ENCODE results near the gene CMTM5. TPM values are rescaled to one million over a fixed set of nuclear protein-coding genes. Genes with fewer than 3 reads are reported as not detected.

The CMTM5 gene
- total and polyA plus RNA-seq, 5 donors from 2014 or later: 2.8 TPM; not detected in 4

DNA sequence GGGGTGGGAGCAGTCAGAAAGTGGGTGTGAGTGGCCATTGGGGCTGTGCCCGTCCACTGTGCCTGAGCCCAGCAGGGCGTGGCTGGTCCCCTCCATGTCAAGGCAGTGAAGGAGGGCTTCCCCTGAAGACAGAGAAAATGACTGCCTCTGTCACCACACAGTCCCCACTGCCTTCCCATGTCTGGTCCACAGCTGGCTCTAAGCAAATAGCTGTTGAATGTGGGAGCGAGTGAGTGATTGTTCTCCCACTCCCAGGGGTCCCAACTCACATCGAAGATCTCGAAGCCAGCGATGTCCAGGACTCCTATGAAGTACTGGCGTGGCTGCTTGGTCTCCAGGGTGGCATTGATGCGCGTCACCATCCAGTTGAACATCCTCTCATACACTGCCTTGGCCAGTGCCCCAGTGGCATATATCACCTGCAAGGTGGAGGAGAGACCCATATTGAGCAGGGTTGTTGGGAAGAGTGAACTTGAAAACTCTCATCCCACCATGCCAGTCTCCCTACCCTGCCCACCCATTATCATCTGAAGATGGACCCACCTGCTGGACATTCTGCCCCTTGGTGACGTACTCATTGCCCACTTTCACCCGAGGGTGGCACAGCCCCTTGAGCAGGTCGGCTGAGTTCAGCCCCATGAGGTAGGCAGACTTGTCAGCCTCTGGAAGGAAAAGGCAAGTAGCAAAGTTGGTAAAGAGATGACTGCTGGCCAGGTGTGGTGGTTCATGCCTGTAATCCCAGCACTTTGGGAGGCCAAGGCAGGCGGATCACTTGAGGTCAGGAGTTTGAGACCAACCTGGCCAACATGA lies 52.0 kb downstream of the CMTM5 start:
- Histone ChIP-seq H3K9me3 (ENCODE audit: control insufficient read depth in 2 of 2, low read length in 2 of 2) (no peaks in the 10 kb centered on the region), H3K4me1 (ENCODE audit: control insufficient read depth, insufficient read depth, low read length, poor library complexity, severe bottlenecking) (no peaks in the 10 kb centered on the region), H3K27me3 (ENCODE audit: control insufficient read depth, insufficient read depth, low read length) (peaks cover 2% of the 10 kb centered on the region), H3K36me3 (ENCODE audit: control insufficient read depth, insufficient read depth, low read length) (no peaks in the 10 kb centered on the region), H3K27ac (ENCODE audit: insufficient read depth, low read length, poor library complexity, severe bottlenecking) (no peak overlapping the region), H3K4me3 (ENCODE audit: low read depth, low read length) (no peak overlapping the region)
- no peaks in the 10 kb centered on the region for H3K36me3 Mint-ChIP-seq
- peaks cover 5% of the 10 kb centered on the region for H3K27me3 Mint-ChIP-seq
- DNase-seq (no peak), ATAC-seq (ENCODE audit: low read depth in 2 of 2) (no peak)
- peaks cover 0 to 2% (median 0%) of the 10 kb centered on the region in 7 donors for H3K9me3 Mint-ChIP-seq
- H3K27ac Mint-ChIP-seq: no peak overlapping the region
- H3K4me3 Mint-ChIP-seq: no peak overlapping the region
- H3K4me1 Mint-ChIP-seq: no peaks in the 10 kb centered on the region

Other genes with a start within 250 kb of the CMTM5 start
- gene SLC7A8, start 193.4 kb upstream of the CMTM5 start, total RNA-seq: not detected
- 1 to 10 TPM in 3 of 4 donors, under 1 TPM in 1; 0.48 to 1.8 (median 1.1) TPM for gene SLC7A8, start 193.4 kb upstream of the CMTM5 start, polyA plus RNA-seq
- gene RNF212B, start 139.1 kb upstream of the CMTM5 start, total RNA-seq: not detected
- not detected for gene RNF212B, start 139.1 kb upstream of the CMTM5 start, polyA plus RNA-seq
- 3.3 TPM for gene HOMEZ, start 90.9 kb upstream of the CMTM5 start, total RNA-seq
- 1 to 10 TPM; 4.7 to 7.4 (median 6.4) TPM for gene HOMEZ, start 90.9 kb upstream of the CMTM5 start, polyA plus RNA-seq
- gene PPP1R3E, start 74.2 kb upstream of the CMTM5 start, total RNA-seq: 33.2 TPM
- 1 to 10 TPM; 2.5 to 4.6 (median 2.9) TPM for gene PPP1R3E, start 74.2 kb upstream of the CMTM5 start, polyA plus RNA-seq
- 2.6 TPM for gene BCL2L2, start 70.2 kb upstream of the CMTM5 start, total RNA-seq
- gene BCL2L2, start 70.2 kb upstream of the CMTM5 start, polyA plus RNA-seq: not detected
- gene PABPN1, start 55.6 kb upstream of the CMTM5 start, total RNA-seq: 188 TPM
- 100 to 1,000 TPM in 1 of 4 donors, 10 to 100 TPM in 3; 78.8 to 102 (median 89.3) TPM for gene PABPN1, start 55.6 kb upstream of the CMTM5 start, polyA plus RNA-seq
- gene SLC22A17, start 24.2 kb upstream of the CMTM5 start, total RNA-seq: 3.2 TPM
- 1 to 10 TPM in 3 of 4 donors, under 1 TPM in 1; 0.94 to 3.2 (median 2.1) TPM for gene SLC22A17, start 24.2 kb upstream of the CMTM5 start, polyA plus RNA-seq
- gene EFS, start 11.9 kb upstream of the CMTM5 start, total RNA-seq: not detected
- gene EFS, start 11.9 kb upstream of the CMTM5 start, polyA plus RNA-seq: not detected
- not detected for gene IL25, start 4.2 kb upstream of the CMTM5 start, total RNA-seq
- gene IL25, start 4.2 kb upstream of the CMTM5 start, polyA plus RNA-seq: not detected
- gene MYH6, start 31.2 kb downstream of the CMTM5 start, total RNA-seq: not detected
- gene MYH6, start 31.2 kb downstream of the CMTM5 start, polyA plus RNA-seq: not detected
- gene MYH7, start 58.6 kb downstream of the CMTM5 start, total RNA-seq: not detected
- not detected for gene MYH7, start 58.6 kb downstream of the CMTM5 start, polyA plus RNA-seq
- 102 TPM for gene NGDN, start 92.7 kb downstream of the CMTM5 start, total RNA-seq
- 10 to 100 TPM; 77.1 to 90.8 (median 84.8) TPM for gene NGDN, start 92.7 kb downstream of the CMTM5 start, polyA plus RNA-seq
- gene ZFHX2, start 174.7 kb downstream of the CMTM5 start, total RNA-seq: 0.42 TPM
- not detected for gene ZFHX2, start 174.7 kb downstream of the CMTM5 start, polyA plus RNA-seq
- gene THTPA, start 179.2 kb downstream of the CMTM5 start, total RNA-seq: 7.6 TPM
- 10 to 100 TPM in 3 of 4 donors, 1 to 10 TPM in 1; 7.5 to 14.6 (median 12.4) TPM for gene THTPA, start 179.2 kb downstream of the CMTM5 start, polyA plus RNA-seq
- gene AP1G2, start 190.7 kb downstream of the CMTM5 start, total RNA-seq: 329 TPM
- gene AP1G2, start 190.7 kb downstream of the CMTM5 start, polyA plus RNA-seq: 10 to 100 TPM; 56.1 to 84.9 (median 76.4) TPM
- not detected for gene JPH4, start 201.7 kb downstream of the CMTM5 start, total RNA-seq
- gene JPH4, start 201.7 kb downstream of the CMTM5 start, polyA plus RNA-seq: under 1 TPM in 1 of 4 donors, not detected in 3; 0.14 TPM

Data from CD4-positive, CD25-positive, alpha-beta regulatory T cell (primary cell).